OCI-LY3 (cell line): ENCODE measurements around the gene ENTPD5.

Source experiments
- H2AFZ ChIP-seq: fragments of 200-600, 300-600 bp; shearing (Covaris generic); 2 replicates; pipeline ENCODE4 v1.6.0; 2014; ENCODE audit warnings: antibody characterized with exemption, low read depth, low read length
- H3K27ac ChIP-seq: fragments of 200-600, 300-600 bp; sonication (generic); 2 replicates; pipeline ENCODE4 v1.5.1; 2014; ENCODE audit warnings: mild to moderate bottlenecking, low read length, moderate library complexity, mixed read lengths
- H3K27me3 ChIP-seq: fragments of 200-600, 300-600 bp; sonication (generic); 2 replicates; pipeline ENCODE4 v1.6.1; 2014; ENCODE audit warnings: low read depth, low read length, mixed read lengths
- H3K36me3 ChIP-seq: fragments of 200-600, 300-600 bp; sonication (generic); replicated peaks from 2 replicates; pipeline ENCODE3; 2014; ENCODE audit warnings: low read depth, low read length, mixed read lengths
- H3K4me1 ChIP-seq: fragments of 300-600, 200-600 bp; sonication (generic); 2 replicates; pipeline ENCODE4 v1.6.1; 2014; ENCODE audit warnings: low read length, mixed read lengths
- H3K4me2 ChIP-seq: fragments of 200-600, 300-600 bp; sonication (generic); 2 replicates; pipeline ENCODE4 v1.6.1; 2014; ENCODE audit warnings: low read length, mixed read lengths
- H3K4me3 ChIP-seq: fragments of 300-600, 200-600 bp; sonication (generic); 2 replicates; pipeline ENCODE4 v1.5.1; 2014; ENCODE audit warnings: antibody characterized with exemption, mild to moderate bottlenecking, low read length, moderate library complexity
- H3K79me2 ChIP-seq: fragments of 300-600, 200-600 bp; shearing (Covaris generic); 2 replicates; pipeline ENCODE4 v1.6.1; 2014; ENCODE audit warnings: mild to moderate bottlenecking, low read length, mixed read lengths
- H3K9ac ChIP-seq: fragments of 300-600, 200-600 bp; shearing (Covaris generic); 2 replicates; pipeline ENCODE4 v1.6.0; 2014; ENCODE audit warnings: mild to moderate bottlenecking, low read length, moderate library complexity
- H3K9me3 ChIP-seq: fragments of 200-600, 300-600 bp; shearing (Covaris generic); 2 replicates; pipeline ENCODE4 v1.6.1; 2014; ENCODE audit warnings: low read length, mixed read lengths; ENCODE audit not compliant: insufficient read depth
- H4K20me1 ChIP-seq: fragments of 200-600, 300-600 bp; sonication (generic); 2 replicates; pipeline ENCODE4 v1.6.1; 2016; ENCODE audit warnings: low read length, mixed read lengths; ENCODE audit not compliant: insufficient read depth
- EZH2phosphoT487 ChIP-seq: fragments of 200-600 bp; shearing (Covaris generic); IDR thresholded peaks from 2 replicates; pipeline ENCODE4 v1.6.1; 2018; ENCODE audit warnings: antibody characterized with exemption, mixed run types, low read depth
- TF ChIP-seq, protein P1 (sequence below): fragments of 200-600, 300-600 bp; sonication (generic); IDR thresholded peaks from 2 replicates; pipeline ENCODE4 v1.5.1; 2014; ENCODE audit warnings: antibody characterized with exemption, low read length, low read depth

Gene ENTPD5

GRCh38 chr14:74064426-74064825 is 45.3 kb upstream of the ENTPD5 start:
- no peaks in the 10 kb centered on the region for H3K27me3 ChIP-seq
- H3K79me2 ChIP-seq = no peaks in the 10 kb centered on the region
- H3K4me2 ChIP-seq = no peak overlapping the region
- no peaks in the 10 kb centered on the region for H3K9me3 ChIP-seq
- H3K4me1 ChIP-seq = no peaks in the 10 kb centered on the region
- no peak overlapping the region for H2AFZ ChIP-seq
- H3K9ac ChIP-seq = no peak overlapping the region
- H3K27ac ChIP-seq = no peak overlapping the region
- TF ChIP-seq, protein P1, sequence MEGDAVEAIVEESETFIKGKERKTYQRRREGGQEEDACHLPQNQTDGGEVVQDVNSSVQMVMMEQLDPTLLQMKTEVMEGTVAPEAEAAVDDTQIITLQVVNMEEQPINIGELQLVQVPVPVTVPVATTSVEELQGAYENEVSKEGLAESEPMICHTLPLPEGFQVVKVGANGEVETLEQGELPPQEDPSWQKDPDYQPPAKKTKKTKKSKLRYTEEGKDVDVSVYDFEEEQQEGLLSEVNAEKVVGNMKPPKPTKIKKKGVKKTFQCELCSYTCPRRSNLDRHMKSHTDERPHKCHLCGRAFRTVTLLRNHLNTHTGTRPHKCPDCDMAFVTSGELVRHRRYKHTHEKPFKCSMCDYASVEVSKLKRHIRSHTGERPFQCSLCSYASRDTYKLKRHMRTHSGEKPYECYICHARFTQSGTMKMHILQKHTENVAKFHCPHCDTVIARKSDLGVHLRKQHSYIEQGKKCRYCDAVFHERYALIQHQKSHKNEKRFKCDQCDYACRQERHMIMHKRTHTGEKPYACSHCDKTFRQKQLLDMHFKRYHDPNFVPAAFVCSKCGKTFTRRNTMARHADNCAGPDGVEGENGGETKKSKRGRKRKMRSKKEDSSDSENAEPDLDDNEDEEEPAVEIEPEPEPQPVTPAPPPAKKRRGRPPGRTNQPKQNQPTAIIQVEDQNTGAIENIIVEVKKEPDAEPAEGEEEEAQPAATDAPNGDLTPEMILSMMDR = no peak
- no peaks in the 10 kb centered on the region for H4K20me1 ChIP-seq
- H3K36me3 ChIP-seq = no peaks in the 10 kb centered on the region
- no peak overlapping the region for H3K4me3 ChIP-seq

GRCh38 chr14:74062809-74063150 is 43.7 kb upstream of the ENTPD5 start:
- no peaks in the 10 kb centered on the region for H3K27me3 ChIP-seq
- no peaks in the 10 kb centered on the region for H3K9me3 ChIP-seq
- no peaks in the 10 kb centered on the region for H3K79me2 ChIP-seq
- H3K4me3 ChIP-seq = no peak overlapping the region
- no peaks in the 10 kb centered on the region for H3K4me1 ChIP-seq
- no peak overlapping the region for H3K4me2 ChIP-seq
- no peaks in the 10 kb centered on the region for H4K20me1 ChIP-seq
- no peaks in the 10 kb centered on the region for H3K36me3 ChIP-seq
- no peak overlapping the region for H3K9ac ChIP-seq
- H3K27ac ChIP-seq = no peak overlapping the region
- H2AFZ ChIP-seq = no peak overlapping the region
- TF ChIP-seq, protein P1 = no peak

- TF ChIP-seq, protein P1 = no peak
- TF ChIP-seq EZH2phosphoT487 = no peak
Measured at GRCh38 chr14:74049876-74050495, 30.9 kb upstream of the ENTPD5 start.

GRCh38 chr14:74048281-74048680 is 29.2 kb upstream of the ENTPD5 start:
- no peaks in the 10 kb centered on the region for H3K27me3 ChIP-seq
- H3K4me3 ChIP-seq = no peak overlapping the region
- H3K27ac ChIP-seq = no peak overlapping the region
- no peaks in the 10 kb centered on the region for H3K9me3 ChIP-seq
- H3K9ac ChIP-seq = no peak overlapping the region
- no peaks in the 10 kb centered on the region for H3K79me2 ChIP-seq
- no peaks in the 10 kb centered on the region for H4K20me1 ChIP-seq
- no peaks in the 10 kb centered on the region for H3K36me3 ChIP-seq
- TF ChIP-seq, protein P1 = peak; percentile 13; the same call in 1 of the 2 replicates
- no peak for TF ChIP-seq EZH2phosphoT487
- H2AFZ ChIP-seq = no peak overlapping the region
- H3K4me2 ChIP-seq = no peak overlapping the region
- peaks cover 13% of the 10 kb centered on the region for H3K4me1 ChIP-seq

More at GRCh38 chr14:74049876-74050495, 30.9 kb upstream of the ENTPD5 start:
- Histone ChIP-seq H3K4me3 (no peak overlapping the region), H3K9me3 (no peaks in the 10 kb centered on the region), H3K36me3 (no peaks in the 10 kb centered on the region), H4K20me1 (no peaks in the 10 kb centered on the region), H2AFZ (peak overlapping the region; percentile 3; the same call in 1 of the 2 replicates), H3K4me1 (peaks cover 13% of the 10 kb centered on the region), H3K27ac (peak overlapping the region; percentile 6; the same call in 1 of the 2 replicates), H3K9ac (no peak overlapping the region), H3K79me2 (no peaks in the 10 kb centered on the region), H3K4me2 (peak overlapping the region; percentile 32), H3K27me3 (no peaks in the 10 kb centered on the region)
